GM23248 (cell line): ENCODE data around the gene CAMK1D. TPM values are rescaled to one million over a fixed set of nuclear protein-coding genes. Genes with fewer than 3 reads are reported as not detected.
A peak's percentile ranks its signal among the peaks of the same experiment; 100 is the strongest.

Source experiments
- DNase-seq: peaks from one replicate; pipeline ENCODE4 v3.0.0-alpha.2; 2015
- H2AFZ ChIP-seq: fragments of 200-600 bp; sonication (generic); 2 replicates; pipeline ENCODE4 v1.6.1; 2016; ENCODE audit warnings: antibody characterized with exemption
- H3F3A ChIP-seq: fragments of 200-600 bp; sonication (generic); 2 replicates; pipeline ENCODE4 v1.6.1; 2016; ENCODE audit warnings: mild to moderate bottlenecking, antibody characterized with exemption, mixed run types; ENCODE audit not compliant: insufficient read depth
- H3K27ac ChIP-seq: fragments of 200-600 bp; sonication (generic); 2 replicates; pipeline ENCODE4 v1.5.1; 2016; ENCODE audit warnings: mild to moderate bottlenecking
- H3K27me3 ChIP-seq: fragments of 200-600 bp; sonication (generic); replicated peaks from 2 replicates; pipeline ENCODE4 v1.6.1; 2016; ENCODE audit warnings: mild to moderate bottlenecking; ENCODE audit not compliant: insufficient read depth
- H3K36me3 ChIP-seq: fragments of 200-600 bp; sonication (generic); 2 replicates; pipeline ENCODE4 v1.6.1; 2016; ENCODE audit warnings: low read depth, mild to moderate bottlenecking
- H3K4me1 ChIP-seq: fragments of 200-600 bp; sonication (generic); 2 replicates; pipeline ENCODE4 v1.6.1; 2016; ENCODE audit warnings: mild to moderate bottlenecking; ENCODE audit not compliant: insufficient read depth
- H3K4me2 ChIP-seq: fragments of 200-600 bp; sonication (generic); one replicate; pipeline ENCODE4 v1.6.1; 2016; ENCODE audit warnings: mild to moderate bottlenecking; ENCODE audit not compliant: unreplicated experiment
- H3K4me3 ChIP-seq: fragments of 200-600 bp; sonication (generic); 2 replicates; pipeline ENCODE4 v1.5.1; 2016; ENCODE audit warnings: mild to moderate bottlenecking
- H3K79me2 ChIP-seq: fragments of 200-600 bp; sonication (generic); 2 replicates; pipeline ENCODE4 v1.6.1; 2016; ENCODE audit warnings: mild to moderate bottlenecking; ENCODE audit not compliant: insufficient read depth
- H3K9ac ChIP-seq: fragments of 200-600 bp; sonication (generic); 2 replicates; pipeline ENCODE4 v1.6.1; 2016; ENCODE audit warnings: mild to moderate bottlenecking
- H3K9me2 ChIP-seq: fragments of 200-600 bp; sonication (generic); 2 replicates; pipeline ENCODE4 v1.6.1; 2016; ENCODE audit warnings: mixed run types, mild to moderate bottlenecking, moderate library complexity; ENCODE audit not compliant: insufficient read depth
- H3K9me3 ChIP-seq: fragments of 200-600 bp; sonication (generic); one replicate; pipeline ENCODE4 v1.6.1; 2017; ENCODE audit warnings: low read depth
- H4K20me1 ChIP-seq: fragments of 200-600 bp; sonication (generic); 2 replicates; pipeline ENCODE4 v1.6.0; 2016; ENCODE audit not compliant: insufficient read depth
- EZH2 ChIP-seq: fragments of 200-600 bp; sonication (generic); IDR thresholded peaks from 2 replicates; pipeline ENCODE4 v1.6.1; 2018; ENCODE audit warnings: antibody characterized with exemption, mild to moderate bottlenecking; ENCODE audit not compliant: insufficient read depth, poor library complexity, severe bottlenecking
- EZH2phosphoT487 ChIP-seq: fragments of 200-600 bp; sonication (generic); IDR thresholded peaks from 2 replicates; pipeline ENCODE4 v1.6.1; 2018; ENCODE audit warnings: antibody characterized with exemption, moderate library complexity, mild to moderate bottlenecking, low read depth; ENCODE audit not compliant: insufficient read depth
- WGBS, 2 experiments: methylation state at CpG; one replicate each; pipeline ENCODE4 v1.1.6; 2015 to 2017; ENCODE audit warnings: low lambda C conversion rate in 2 of 2, low coverage in 1 of 2; ENCODE audit errors: missing lambda C conversion rate in 2 of 2; 5-methylcytosine and 5-hydroxymethylcytosine counted together
- in situ Hi-C: fragments of 300-500 bp; cut with MboI; formaldehyde crosslinking; loops from 2 replicates; pipeline ENCODE4 v1.15.0; 2020
- polyA plus RNA-seq: library from polyadenylated mRNA; unstranded; fragments of >200 nt; fragmentation: Nextera tagmentation; extraction: Ambion mirVana; gene quantifications from 2 replicates; pipeline ENCODE4 v1.2.1, GENCODE V29; 2016
- total RNA-seq: library from RNA; depleted of rRNA; stranded (reverse); fragments of >200 nt; shearing (Covaris generic); gene quantifications from 2 replicates; pipeline ENCODE4 v1.2.3, GENCODE V29; 2014

The CAMK1D gene
- total and polyA plus RNA-seq, 2 experiments from 2014 or later: 0.22 to 0.55 TPM

GRCh38 chr10:12656518-12657142 lies 307.3 kb downstream of the CAMK1D start:
- H3K27me3 ChIP-seq: no peaks in the 10 kb centered on the region
- H3F3A ChIP-seq: no peaks in the 10 kb centered on the region
- 69 to 71% methylated on average over 4 of the region's 4 CpGs for WGBS, 2 experiments
- H3K4me2 ChIP-seq: no peak overlapping the region
- H3K36me3 ChIP-seq: no peaks in the 10 kb centered on the region
- TF ChIP-seq EZH2phosphoT487: no peak
- TF ChIP-seq EZH2: no peak
- H3K9ac ChIP-seq: no peak overlapping the region
- H3K9me2 ChIP-seq: no peaks in the 10 kb centered on the region
- H3K4me1 ChIP-seq: no peaks in the 10 kb centered on the region
- H3K9me3 ChIP-seq: no peaks in the 10 kb centered on the region
- in situ Hi-C loops: no loop called here
- no peaks in the 10 kb centered on the region for H4K20me1 ChIP-seq
- peak; percentile 69 for DNase-seq
- no peak overlapping the region for H2AFZ ChIP-seq
- no peak overlapping the region for H3K27ac ChIP-seq
- H3K4me3 ChIP-seq: no peak overlapping the region
- H3K79me2 ChIP-seq: no peaks in the 10 kb centered on the region

DNA sequence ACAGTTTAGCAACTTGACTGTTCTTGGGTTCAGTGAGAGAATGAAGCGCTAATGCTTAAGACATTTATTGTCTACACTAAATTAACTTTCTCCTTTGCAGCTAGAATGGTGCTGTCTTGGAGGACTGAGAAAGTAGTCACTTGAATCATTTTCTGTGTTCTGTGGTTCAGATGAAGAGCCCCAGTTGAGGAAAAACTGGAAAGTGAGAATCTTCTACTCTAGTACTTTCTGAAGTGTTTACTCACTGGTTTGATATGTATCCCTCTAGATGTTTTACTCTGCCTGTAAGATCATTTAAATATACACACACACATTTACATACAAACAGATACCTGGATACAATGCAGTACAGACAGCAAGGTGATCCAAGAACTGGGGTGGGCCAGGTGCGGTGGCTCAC lies 308.1 kb downstream of the CAMK1D start:
- H3F3A ChIP-seq: no peaks in the 10 kb centered on the region
- no peak overlapping the region for H2AFZ ChIP-seq
- no peak overlapping the region for H3K4me3 ChIP-seq
- no peak overlapping the region for H3K4me2 ChIP-seq
- TF ChIP-seq EZH2phosphoT487 (no peak), EZH2 (no peak)
- no peak overlapping the region for H3K9ac ChIP-seq
- no peaks in the 10 kb centered on the region for H3K9me2 ChIP-seq
- in situ Hi-C loops: no loop called here
- H3K4me1 ChIP-seq: no peaks in the 10 kb centered on the region
- no peaks in the 10 kb centered on the region for H3K9me3 ChIP-seq
- H3K79me2 ChIP-seq: no peaks in the 10 kb centered on the region
- WGBS, 2 experiments: 45 to 48% methylated on average over 2 of the region's 2 CpGs
- no peak for DNase-seq
- no peaks in the 10 kb centered on the region for H3K27me3 ChIP-seq
- no peak overlapping the region for H3K27ac ChIP-seq
- H3K36me3 ChIP-seq: no peaks in the 10 kb centered on the region
- H4K20me1 ChIP-seq: no peaks in the 10 kb centered on the region

GRCh38 chr10:12658526-12658925 lies 309.2 kb downstream of the CAMK1D start:
- no peaks in the 10 kb centered on the region for H4K20me1 ChIP-seq
- no peaks in the 10 kb centered on the region for H3K9me2 ChIP-seq
- H3K79me2 ChIP-seq: no peaks in the 10 kb centered on the region
- in situ Hi-C loops: no loop called here
- H3K9ac ChIP-seq: no peak overlapping the region
- no peaks in the 10 kb centered on the region for H3K27me3 ChIP-seq
- TF ChIP-seq EZH2 (no peak), EZH2phosphoT487 (no peak)
- no peaks in the 10 kb centered on the region for H3K9me3 ChIP-seq
- H3K4me3 ChIP-seq: no peak overlapping the region
- H3K4me1 ChIP-seq: no peaks in the 10 kb centered on the region
- H2AFZ ChIP-seq: no peak overlapping the region
- no peak overlapping the region for H3K27ac ChIP-seq
- H3K4me2 ChIP-seq: no peak overlapping the region
- 89 to 93% methylated on average over 6 of the region's 6 CpGs for WGBS, 2 experiments
- DNase-seq: no peak
- no peaks in the 10 kb centered on the region for H3F3A ChIP-seq
- no peaks in the 10 kb centered on the region for H3K36me3 ChIP-seq

DNA sequence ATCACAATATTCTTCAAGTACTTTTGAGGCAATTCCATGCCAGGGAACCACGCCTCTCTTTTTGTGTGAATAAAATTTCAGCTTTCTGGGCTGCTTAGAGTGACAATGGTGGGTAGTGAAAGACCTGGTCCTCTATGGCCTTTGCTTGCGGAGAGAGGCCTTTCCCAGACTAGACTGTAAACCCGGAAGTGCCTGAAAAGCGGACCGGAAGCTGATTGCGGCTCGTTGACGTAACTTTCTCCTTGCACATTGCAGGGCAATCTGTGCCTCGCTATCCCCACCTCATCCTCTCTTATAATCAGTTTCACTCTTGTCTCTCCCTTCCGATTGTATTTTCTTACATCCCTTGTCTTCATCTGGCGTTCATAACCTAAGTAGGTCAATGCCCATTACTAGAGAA lies 310.4 kb downstream of the CAMK1D start:
- no peak for TF ChIP-seq EZH2
- TF ChIP-seq EZH2phosphoT487: no peak
- Histone ChIP-seq H3K27ac (no peak overlapping the region), H3K79me2 (no peaks in the 10 kb centered on the region), H3K9me3 (no peaks in the 10 kb centered on the region), H3K4me2 (no peak overlapping the region), H3K4me1 (no peaks in the 10 kb centered on the region), H3K36me3 (no peaks in the 10 kb centered on the region), H4K20me1 (no peaks in the 10 kb centered on the region), H3K9ac (no peak overlapping the region), H3F3A (no peaks in the 10 kb centered on the region), H2AFZ (peak overlapping the region; percentile 31; the same call in 1 of the 2 replicates), H3K9me2 (no peaks in the 10 kb centered on the region), H3K4me3 (no peak overlapping the region), H3K27me3 (no peaks in the 10 kb centered on the region)
- WGBS, 2 experiments: 53 to 62% methylated on average over 11 of the region's 11 CpGs
- in situ Hi-C loops: no loop called here
- no peak for DNase-seq
